C1 segment of cervical spinal cord (tissue), 14 donors: Measurements from ENCODE around the gene DESI1.
"Not testable (repeated sequence)": the region's sequence is repeated elsewhere in the genome, so short reads cannot be mapped to it uniquely, and the experiment has no call there.

Source experiments
- DNase-seq, 14 donors: peaks; one replicate each; lab custom pipeline; 2025; lab: John Stamatoyannopoulos, UW

Gene DESI1

GRCh38 chr22:41558241-41558630, 62.6 kb downstream of the DESI1 start:
- DNase-seq = not testable (repeated sequence)

- peak in 10 of 14 donors; percentile 30 to 69 (median 41) for DNase-seq
These were observed 63.2 kb downstream of the DESI1 start for GRCh38 chr22:41557401-41558240.

- no peak for DNase-seq
These were observed 64.3 kb downstream of the DESI1 start for GRCh38 chr22:41556561-41556960.

- DNase-seq = peak in 1 of 14 donors; percentile 39
These were observed 65.4 kb downstream of the DESI1 start for GRCh38 chr22:41555325-41555982.

- DNase-seq = peak in 1 of 14 donors; percentile 79
These were observed 68.8 kb downstream of the DESI1 start for GRCh38 chr22:41551877-41552582.

- no peak for DNase-seq
These were observed 69.8 kb downstream of the DESI1 start for GRCh38 chr22:41550952-41551491.

GRCh38 chr22:41548830-41549211, 72.0 kb downstream of the DESI1 start:
- no peak for DNase-seq
